H1 (cell line): ENCODE measurements around the gene BAZ1B. TPM values are rescaled to one million over a fixed set of nuclear protein-coding genes. Genes with fewer than 3 reads are reported as not detected.

Source experiments
- CTCF ChIA-PET: fragments of 300-600 bp; sonication (Branson Sonifier 250); formaldehyde crosslinking; loops from one replicate; lab custom pipeline; 2021; ENCODE audit not compliant: partially characterized antibody; lab: Charles Lee
- POLR2A ChIA-PET: fragments of 300-600 bp; sonication (Branson Sonifier 250); formaldehyde crosslinking; loops from one replicate; lab custom pipeline; 2021; ENCODE audit warnings: inconsistent platforms; ENCODE audit not compliant: partially characterized antibody; lab: Charles Lee
- DNase-seq, 2 experiments: peaks; one replicate each; pipeline versions ENCODE4 v3.0.0 to v3.0.0-alpha.2; 2010 to 2022; ENCODE audit warnings: low spot score in 2 of 2, low read depth in 1 of 2, mixed read lengths in 1 of 2
- FAIRE-seq: peaks from 2 replicates; lab custom pipeline; 2011; peaks lifted over from hg19 to GRCh38; lab: Jason Lieb, UNC
- H2AFZ ChIP-seq: 2 replicates; pipeline ENCODE4 v1.8.1; 2012; ENCODE audit warnings: low read length, inconsistent platforms
- H2AK5ac ChIP-seq: 2 replicates; pipeline ENCODE4 v1.6.1; 2013; ENCODE audit warnings: low read depth, low read length
- H2BK120ac ChIP-seq: replicated peaks from 2 replicates; pipeline ENCODE3; 2013; ENCODE audit warnings: low read depth, low read length, inconsistent platforms
- H2BK12ac ChIP-seq: 2 replicates; pipeline ENCODE4 v1.6.1; 2013; ENCODE audit warnings: low read depth, low read length
- H2BK15ac ChIP-seq: 2 replicates; pipeline ENCODE4 v1.6.1; 2013; ENCODE audit warnings: low read length
- H2BK20ac ChIP-seq: 2 replicates; pipeline ENCODE4 v1.6.1; 2013; ENCODE audit warnings: low read length
- H2BK5ac ChIP-seq: 2 replicates; pipeline ENCODE4 v1.6.1; 2013; ENCODE audit warnings: low read depth, low read length
- H3K14ac ChIP-seq: 2 replicates; pipeline ENCODE4 v1.6.1; 2013; ENCODE audit warnings: inconsistent platforms; ENCODE audit not compliant: insufficient read length
- H3K18ac ChIP-seq: 2 replicates; pipeline ENCODE4 v1.6.1; 2013; ENCODE audit warnings: low read length; ENCODE audit errors: extremely low read depth
- H3K23ac ChIP-seq: 2 replicates; pipeline ENCODE4 v1.6.1; 2013; ENCODE audit warnings: inconsistent platforms; ENCODE audit not compliant: insufficient read length
- H3K23me2 ChIP-seq: 2 replicates; pipeline ENCODE4 v1.6.1; 2013; ENCODE audit warnings: low read depth, low read length
- H3K27ac ChIP-seq: 2 replicates; pipeline ENCODE4 v1.6.1; 2011; ENCODE audit warnings: low read depth, low read length, inconsistent platforms
- H3K27me3 ChIP-seq, 4 experiments: replicated peaks in 1 of 4; 1 replicate in 1 of 4; 2 replicates in 3 of 4; pipeline versions ENCODE4 v1.6.1 to v1.8.1; 2011 to 2013; ENCODE audit warnings: low read length in 3 of 4, mild to moderate bottlenecking in 3 of 4, inconsistent platforms in 2 of 4, mixed read lengths in 2 of 4, moderate library complexity in 1 of 4; ENCODE audit not compliant: control insufficient read depth in 3 of 4, insufficient read depth in 3 of 4; ENCODE audit errors: extremely low read depth in 1 of 4
- H3K36me3 ChIP-seq, 4 experiments: 2 replicates each; pipeline versions ENCODE4 v1.6.1 to v1.8.1; 2011 to 2013; ENCODE audit warnings: mild to moderate bottlenecking in 4 of 4, low read length in 3 of 4, moderate library complexity in 2 of 4, control low read depth in 1 of 4, inconsistent platforms in 1 of 4; ENCODE audit not compliant: insufficient read depth in 4 of 4, control insufficient read depth in 2 of 4
- H3K4ac ChIP-seq: replicated peaks from 2 replicates; pipeline ENCODE3; 2013; ENCODE audit warnings: low read length, low read depth, mixed read lengths, inconsistent platforms; ENCODE audit not compliant: insufficient read length
- H3K4me1 ChIP-seq, 4 experiments: replicated peaks in 1 of 4; 1 replicate in 1 of 4; 2 replicates in 3 of 4; pipeline versions ENCODE4 v1.6.1 to v1.8.1; 2011 to 2013; ENCODE audit warnings: low read length in 3 of 4, inconsistent platforms in 2 of 4, mixed read lengths in 1 of 4; ENCODE audit not compliant: insufficient read depth in 4 of 4, control insufficient read depth in 3 of 4
- H3K4me2 ChIP-seq, 2 experiments: 2 replicates each; pipeline versions ENCODE4 v1.6.1 to v1.8.1; 2011 to 2013; ENCODE audit warnings: low read depth in 2 of 2, low read length in 2 of 2, control low read depth in 1 of 2, inconsistent platforms in 1 of 2, mild to moderate bottlenecking in 1 of 2; ENCODE audit not compliant: insufficient read depth in 1 of 2
- H3K4me3 ChIP-seq, 4 experiments: fragments of 200-600, 300-600 bp in 1 of 4; sonication (generic), shearing (Covaris generic), sonication (Bioruptor Twin) in 1 of 4; 2 replicates each; pipeline versions ENCODE4 v1.5.1 to v1.8.1; 2011 to 2016; ENCODE audit warnings: low read length in 4 of 4, low read depth in 3 of 4, control low read depth in 2 of 4, inconsistent platforms in 2 of 4, mild to moderate bottlenecking in 2 of 4, mixed read lengths in 1 of 4, moderate library complexity in 1 of 4; ENCODE audit not compliant: insufficient read depth in 2 of 4; ENCODE audit errors: extremely low read depth in 1 of 4
- H3K56ac ChIP-seq: replicated peaks from 2 replicates; pipeline ENCODE3; 2013; ENCODE audit warnings: low read depth, mild to moderate bottlenecking, mixed read lengths, low read length, inconsistent platforms; ENCODE audit not compliant: insufficient read length
- H3K79me1 ChIP-seq: 2 replicates; pipeline ENCODE4 v1.6.1; 2013; ENCODE audit warnings: low read depth, low read length, control low read depth
- H3K79me2 ChIP-seq, 2 experiments: 2 replicates each; pipeline versions ENCODE4 v1.6.1 to v1.8.1; 2012 to 2013; ENCODE audit warnings: low read length in 2 of 2, mild to moderate bottlenecking in 2 of 2, inconsistent platforms in 1 of 2; ENCODE audit not compliant: insufficient read depth in 2 of 2, control insufficient read depth in 1 of 2
- H3K9ac ChIP-seq, 4 experiments: replicated peaks in 1 of 4; 1 replicate in 1 of 4; 2 replicates in 3 of 4; pipeline versions ENCODE4 v1.6.1 to v1.8.1; 2011 to 2013; ENCODE audit warnings: low read depth in 3 of 4, low read length in 3 of 4, control low read depth in 2 of 4, mild to moderate bottlenecking in 2 of 4, moderate library complexity in 2 of 4, inconsistent platforms in 1 of 4; ENCODE audit errors: extremely low read depth in 1 of 4
- H3K9me3 ChIP-seq, 2 experiments: 2 replicates each; pipeline versions ENCODE4 v1.6.1 to v1.8.1; 2012 to 2013; ENCODE audit warnings: mild to moderate bottlenecking in 2 of 2, moderate library complexity in 2 of 2, control low read depth in 1 of 2, inconsistent platforms in 1 of 2, low read depth in 1 of 2, low read length in 1 of 2, mixed read lengths in 1 of 2; ENCODE audit not compliant: insufficient read depth in 2 of 2
- H4K20me1 ChIP-seq, 2 experiments: replicated peaks in 1 of 2; 2 replicates each; pipeline versions ENCODE3 to v1.8.1; 2011 to 2013; ENCODE audit warnings: inconsistent platforms in 2 of 2, low read length in 2 of 2, mild to moderate bottlenecking in 1 of 2; ENCODE audit not compliant: insufficient read depth in 2 of 2, control insufficient read depth in 1 of 2
- H4K5ac ChIP-seq: 2 replicates; pipeline ENCODE4 v1.6.1; 2013; ENCODE audit warnings: low read length, low read depth, mixed read lengths, inconsistent platforms; ENCODE audit not compliant: insufficient read length
- H4K8ac ChIP-seq: 2 replicates; pipeline ENCODE4 v1.8.0; 2013; ENCODE audit warnings: mild to moderate bottlenecking, moderate library complexity, low read length, inconsistent platforms; ENCODE audit not compliant: insufficient read depth; ENCODE audit errors: extremely low read depth
- H4K91ac ChIP-seq: replicated peaks from 2 replicates; pipeline ENCODE3; 2013; ENCODE audit warnings: low read length, mixed read lengths, inconsistent platforms; ENCODE audit not compliant: insufficient read length
- CEBPB ChIP-seq: IDR thresholded peaks from 2 replicates; pipeline ENCODE4 v1.6.1; 2012; ENCODE audit warnings: low read depth, low read length
- E2F6 ChIP-seq: IDR thresholded peaks from 2 replicates; pipeline ENCODE4 v1.6.1; 2012; ENCODE audit warnings: inconsistent platforms
- WGBS, 2 experiments: shearing (Covaris generic) in 1 of 2; methylation state at CpG; one replicate each; pipeline versions ENCODE4 v1.1.6 to v1.1.7; 2013 to 2015; ENCODE audit warnings: low lambda C conversion rate in 2 of 2, mixed read lengths in 2 of 2, inconsistent platforms in 1 of 2, low coverage in 1 of 2, missing lambda C conversion rate in 1 of 2; ENCODE audit not compliant: insufficient replicate concordance in 2 of 2, insufficient coverage in 1 of 2, insufficient read length in 1 of 2; ENCODE audit errors: extremely low coverage in 1 of 2, missing lambda C conversion rate in 1 of 2; 5-methylcytosine and 5-hydroxymethylcytosine counted together
- polyA plus RNA-seq, 7 experiments: library from polyadenylated mRNA; depleted of rRNA in 3 of 7; stranded (reverse) in 5 of 7; unstranded in 2 of 7; fragments of >200 nt in 5 of 7; fragments of 200-250 nt in 2 of 7; gene quantifications; 1 replicate in 5 of 7; 2 replicates in 1 of 7; 4 replicates in 1 of 7; pipeline versions ENCODE4 v1.2.1 to v1.2.3, GENCODE V29; 2011 to 2013; ENCODE audit warnings: missing spikeins in 2 of 7, mixed read lengths in 2 of 7
- total RNA-seq: library from RNA; stranded (reverse); fragmentation: NEBNext Ultra II Directional; extraction: Animal tissue kit (Norgen Biotek cat#: 25700); gene quantifications from 2 replicates; pipeline ENCODE4 v1.2.1, GENCODE V29; 2021

The BAZ1B gene
- total and polyA plus RNA-seq, 2 of the 8 experiments (the other 6 are each of a cell fraction or from before 2014, with no cell fraction given) = 21.0 to 86.8 TPM

- Histone ChIP-seq H3K4me1 (no peaks in the 10 kb centered on the region), H3K27ac (no peak overlapping the region), H2AK5ac (no peak overlapping the region), H3K9me3 (no peaks in the 10 kb centered on the region), H3K56ac (no peak overlapping the region), H3K23ac (no peak overlapping the region), H3K14ac (no peak overlapping the region), H2BK15ac (no peak overlapping the region), H3K79me2 (no peaks in the 10 kb centered on the region), H3K18ac (no peak overlapping the region; the same call in 1 of the 2 replicates), H3K9ac (no peak overlapping the region), H2BK20ac (no peak overlapping the region), H4K5ac (no peak overlapping the region), H2BK12ac (no peak overlapping the region), H2BK120ac (no peak overlapping the region), H3K4me3 (no peak overlapping the region), H4K8ac (no peak overlapping the region), H3K36me3 (no peaks in the 10 kb centered on the region), H3K4ac (no peak overlapping the region), H3K4me2 (no peak overlapping the region), H4K20me1 (no peaks in the 10 kb centered on the region), H2BK5ac (peak overlapping the region; percentile 5; the same call in 1 of the 2 replicates), H3K27me3 (no peaks in the 10 kb centered on the region), H2AFZ (no peak overlapping the region), H4K91ac (no peak overlapping the region), H3K79me1 (no peaks in the 10 kb centered on the region), H3K23me2 (no peaks in the 10 kb centered on the region)
- WGBS, 2 experiments = 87% methylated on average over 3 of the region's 3 CpGs; no CpG with 5 or more reads in 1 of the 2 experiments
- POLR2A ChIA-PET = interaction anchor here (1.2 to 4.3 kb wide), 2 partner anchors 9 to 26 kb away, joined by 3 to 32 read pairs; partner anchors contain the start of gene BAZ1B
- no peak for DNase-seq
- FAIRE-seq = no peak
- TF ChIP-seq E2F6 = no peak
- peak; percentile 29; the same call in 1 of the 2 replicates for TF ChIP-seq CEBPB
- CTCF ChIA-PET = no interaction called here
Measured at GRCh38 chr7:73530800-73531199, 8.7 kb upstream of the BAZ1B start.
